Stimulated activated effector memory CD8-positive, alpha-beta T cell treated with anti-CD3 and anti-CD28 coated beads, Interleukin-12 subunit alpha, Interleukin-12 subunit beta, amount 100 ng/mL, for 72 hours (primary cell): ENCODE data around the gene ATP4B.

Experiments used
- ATAC-seq: fragments of 150-1000 bp; cut with Tn5 transposase; 2 replicates; pipeline ENCODE4 v1.10.0; 2021
- DNase-seq, 2 donors: peaks; one replicate each; pipeline ENCODE4 v3.0.0; 2021 to 2022; ENCODE audit warnings: low spot score in 2 of 2
- H3K27ac Mint-ChIP-seq: one replicate; pipeline ENCODE4 v1.8.0; 2022; ENCODE audit warnings: mild to moderate bottlenecking, mixed read lengths
- H3K36me3 Mint-ChIP-seq: one replicate; pipeline ENCODE4 v1.8.0; 2022; ENCODE audit warnings: mild to moderate bottlenecking, mixed read lengths
- H3K4me1 Mint-ChIP-seq: one replicate; pipeline ENCODE4 v1.8.0; 2022; ENCODE audit warnings: mixed read lengths
- H3K4me3 Mint-ChIP-seq: one replicate; pipeline ENCODE4 v1.8.0; 2022; ENCODE audit warnings: mild to moderate bottlenecking, mixed read lengths
- H3K9me3 Mint-ChIP-seq: one replicate; pipeline ENCODE4 v1.8.0; 2022; ENCODE audit warnings: mixed read lengths

ATP4B gene

GRCh38 chr13:113637262-113638160, 20.5 kb downstream of the ATP4B start:
- no peak for ATAC-seq
- no peak for DNase-seq
- peaks cover 100% of the 10 kb centered on the region for H3K36me3 Mint-ChIP-seq
- H3K4me1 Mint-ChIP-seq = no peaks in the 10 kb centered on the region
- no peak overlapping the region for H3K4me3 Mint-ChIP-seq
- H3K9me3 Mint-ChIP-seq = no peaks in the 10 kb centered on the region
- H3K27ac Mint-ChIP-seq = no peak overlapping the region

GRCh38 chr13:113636266-113636963, 21.6 kb downstream of the ATP4B start:
- ATAC-seq (no peak), DNase-seq (no peak)
- Mint-ChIP-seq H3K27ac (no peak overlapping the region), H3K9me3 (no peaks in the 10 kb centered on the region), H3K36me3 (peaks cover 100% of the 10 kb centered on the region), H3K4me3 (no peak overlapping the region), H3K4me1 (no peaks in the 10 kb centered on the region)

GRCh38 chr13:113635709-113636108, 22.3 kb downstream of the ATP4B start:
- H3K4me1 Mint-ChIP-seq = no peaks in the 10 kb centered on the region
- DNase-seq = no peak
- H3K4me3 Mint-ChIP-seq = no peak overlapping the region
- peaks cover 98% of the 10 kb centered on the region for H3K36me3 Mint-ChIP-seq
- no peak overlapping the region for H3K27ac Mint-ChIP-seq
- no peak for ATAC-seq
- no peaks in the 10 kb centered on the region for H3K9me3 Mint-ChIP-seq

GRCh38 chr13:113635048-113635420, 23.0 kb downstream of the ATP4B start:
- ATAC-seq (no peak), DNase-seq (no peak)
- Mint-ChIP-seq H3K4me1 (no peaks in the 10 kb centered on the region), H3K4me3 (no peak overlapping the region), H3K9me3 (no peaks in the 10 kb centered on the region), H3K27ac (no peak overlapping the region), H3K36me3 (peaks cover 91% of the 10 kb centered on the region)

GRCh38 chr13:113634279-113635047, 23.5 kb downstream of the ATP4B start:
- ATAC-seq = no peak
- Mint-ChIP-seq H3K9me3 (no peaks in the 10 kb centered on the region), H3K27ac (no peak overlapping the region), H3K4me1 (no peaks in the 10 kb centered on the region), H3K4me3 (no peak overlapping the region), H3K36me3 (peaks cover 86% of the 10 kb centered on the region)
- no peak for DNase-seq

- Mint-ChIP-seq H3K9me3 (no peaks in the 10 kb centered on the region), H3K4me3 (no peak overlapping the region), H3K36me3 (peaks cover 76% of the 10 kb centered on the region), H3K4me1 (peaks cover 8% of the 10 kb centered on the region), H3K27ac (no peak overlapping the region)
- ATAC-seq = no peak
- no peak for DNase-seq
Observed at GRCh38 chr13:113633485-113633873, 24.5 kb downstream of the ATP4B start.

GRCh38 chr13:113632706-113633484, 25.1 kb downstream of the ATP4B start:
- H3K36me3 Mint-ChIP-seq = peaks cover 72% of the 10 kb centered on the region
- ATAC-seq = no peak

GRCh38 chr13:113631341-113632095, 26.5 kb downstream of the ATP4B start:
- Mint-ChIP-seq H3K27ac (no peak overlapping the region), H3K36me3 (peaks cover 72% of the 10 kb centered on the region), H3K4me3 (no peak overlapping the region), H3K9me3 (no peaks in the 10 kb centered on the region), H3K4me1 (peaks cover 8% of the 10 kb centered on the region)
- DNase-seq (no peak), ATAC-seq (no peak)

More at GRCh38 chr13:113632706-113633484, 25.1 kb downstream of the ATP4B start:
- no peak overlapping the region for H3K4me3 Mint-ChIP-seq
- no peak overlapping the region for H3K27ac Mint-ChIP-seq
- H3K4me1 Mint-ChIP-seq = peaks cover 8% of the 10 kb centered on the region
- no peak for DNase-seq
- no peaks in the 10 kb centered on the region for H3K9me3 Mint-ChIP-seq

GRCh38 chr13:113630804-113631203, 27.2 kb downstream of the ATP4B start:
- Mint-ChIP-seq H3K27ac (no peak overlapping the region), H3K36me3 (peaks cover 72% of the 10 kb centered on the region), H3K9me3 (no peaks in the 10 kb centered on the region), H3K4me1 (peaks cover 8% of the 10 kb centered on the region), H3K4me3 (no peak overlapping the region)
- DNase-seq (no peak), ATAC-seq (no peak)

GRCh38 chr13:113630296-113630695, 27.7 kb downstream of the ATP4B start:
- H3K4me3 Mint-ChIP-seq = no peak overlapping the region
- H3K4me1 Mint-ChIP-seq = peaks cover 8% of the 10 kb centered on the region

GRCh38 chr13:113629866-113630265, 28.1 kb downstream of the ATP4B start:
- DNase-seq = no peak
- peaks cover 72% of the 10 kb centered on the region for H3K36me3 Mint-ChIP-seq
- H3K4me3 Mint-ChIP-seq = no peak overlapping the region
- H3K4me1 Mint-ChIP-seq = peaks cover 8% of the 10 kb centered on the region
- H3K27ac Mint-ChIP-seq = no peak overlapping the region
- H3K9me3 Mint-ChIP-seq = no peaks in the 10 kb centered on the region
- ATAC-seq = no peak

More at GRCh38 chr13:113630296-113630695, 27.7 kb downstream of the ATP4B start:
- ATAC-seq (no peak), DNase-seq (no peak)
- Mint-ChIP-seq H3K9me3 (no peaks in the 10 kb centered on the region), H3K36me3 (peaks cover 72% of the 10 kb centered on the region), H3K27ac (no peak overlapping the region)

GRCh38 chr13:113628291-113629270, 29.4 kb downstream of the ATP4B start:
- ATAC-seq (no peak), DNase-seq (no peak)
- Mint-ChIP-seq H3K36me3 (peaks cover 72% of the 10 kb centered on the region), H3K27ac (no peak overlapping the region), H3K9me3 (no peaks in the 10 kb centered on the region), H3K4me1 (peaks cover 8% of the 10 kb centered on the region), H3K4me3 (no peak overlapping the region)

- peaks cover 8% of the 10 kb centered on the region for H3K4me1 Mint-ChIP-seq
- H3K4me3 Mint-ChIP-seq = no peak overlapping the region
- DNase-seq (no peak), ATAC-seq (no peak)
- peaks cover 70% of the 10 kb centered on the region for H3K36me3 Mint-ChIP-seq
- H3K27ac Mint-ChIP-seq = no peak overlapping the region
- no peaks in the 10 kb centered on the region for H3K9me3 Mint-ChIP-seq
Observed at GRCh38 chr13:113627136-113627535, 30.9 kb downstream of the ATP4B start.
